ENCODE measurements around the gene CDON.
A peak's percentile ranks its signal among the peaks of the same experiment; 100 is the strongest.
"Not testable (repeated sequence)": the region's sequence is repeated elsewhere in the genome, so short reads cannot be mapped to it uniquely, and the experiment has no call there.

The CDON gene

DNA sequence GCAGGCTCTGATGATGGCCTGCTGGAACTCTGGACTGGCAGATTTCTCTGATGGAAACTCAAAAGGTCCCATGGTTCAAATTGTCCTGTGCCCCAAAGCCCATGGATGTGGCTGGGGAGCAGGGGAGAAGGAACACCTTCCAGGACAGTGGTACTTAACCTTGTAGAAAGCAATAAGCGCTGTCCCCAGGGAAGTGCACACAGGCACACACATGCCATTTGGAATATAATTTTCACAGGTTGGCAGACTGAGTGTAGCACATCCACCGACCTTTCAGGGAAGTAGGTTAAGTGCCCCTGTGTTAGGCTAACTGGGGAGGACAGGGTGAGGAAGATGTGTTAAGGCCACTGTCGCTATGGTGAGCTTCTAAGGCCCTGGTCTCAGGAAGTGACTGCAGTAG lies 140.5 kb downstream of the CDON start:
- peak in 2 of 42 donors; percentile 12 to 30 for DNase-seq
- intact Hi-C loops (cut with DNase I) = loop anchor here (5.0 kb wide), 1 partner anchor 270 kb away; no protein-coding TSS in a partner anchor

- no peak for DNase-seq
- intact Hi-C loops (cut with DNase I) = loop anchor here (5.0 kb wide), 1 partner anchor 271 kb away; no protein-coding TSS in a partner anchor
Measured at GRCh38 chr11:125921042-125921441, 141.6 kb downstream of the CDON start.

DNA sequence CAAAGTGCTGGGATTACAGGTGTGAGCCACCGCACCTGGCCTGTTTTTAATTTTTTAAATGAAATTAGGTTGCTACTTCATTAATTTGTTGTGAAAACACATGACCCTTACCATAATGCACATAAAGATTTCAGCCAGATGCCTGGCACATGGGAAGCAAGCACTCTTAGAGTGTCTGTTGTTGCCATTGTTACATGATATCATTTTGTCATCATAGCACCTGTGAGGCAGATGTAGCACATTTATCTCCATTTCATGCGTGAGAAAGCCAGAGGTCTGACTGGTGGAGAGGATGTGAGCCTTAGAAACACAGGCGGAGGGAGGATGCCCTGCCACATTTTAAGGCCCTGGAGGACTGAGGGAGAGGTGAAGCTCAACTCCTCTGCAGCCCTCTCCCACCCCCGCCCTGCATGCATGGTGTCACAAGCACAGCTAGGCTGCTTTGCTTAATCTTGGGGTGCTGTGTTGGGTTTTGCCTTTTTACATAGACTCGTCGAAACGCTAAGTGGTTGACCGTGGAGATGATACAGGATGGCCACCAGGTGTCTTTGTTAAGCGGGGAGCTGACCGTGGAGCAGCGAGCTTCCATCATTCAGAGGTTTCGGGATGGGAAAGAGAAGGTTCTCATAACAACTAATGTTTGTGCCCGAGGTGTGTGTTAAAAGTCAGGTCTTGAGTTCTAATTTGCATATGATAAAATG lies 144.4 kb downstream of the CDON start:
- intact Hi-C loops (cut with DNase I) = loop anchor here (10.0 kb wide), 1 partner anchor 157 kb away; no protein-coding TSS in a partner anchor
- no peak for DNase-seq

- no peak for DNase-seq
- intact Hi-C loops (cut with DNase I) = loop anchor here (10.0 kb wide), 1 partner anchor 158 kb away; no protein-coding TSS in a partner anchor
Measured at GRCh38 chr11:125916683-125917347, 145.9 kb downstream of the CDON start.

DNA sequence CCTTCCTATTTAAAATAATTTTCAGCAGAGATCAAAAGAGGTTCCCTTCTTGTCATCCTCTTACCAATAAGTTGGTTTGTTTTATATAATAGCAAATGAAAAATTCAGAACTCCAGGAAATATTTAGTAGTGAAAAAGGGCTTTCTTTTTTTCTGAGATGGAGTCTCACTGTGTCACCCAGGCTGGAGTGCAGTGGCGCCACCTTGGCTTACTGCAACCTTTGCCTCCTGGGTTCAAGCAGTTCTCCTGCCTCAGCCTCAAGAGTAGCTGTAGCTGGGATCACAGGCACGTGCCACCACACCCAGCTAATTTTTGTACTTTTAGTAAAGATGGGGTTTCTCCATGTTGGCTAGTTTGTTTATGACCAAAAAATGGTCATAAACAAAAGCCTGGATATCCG lies 148.1 kb downstream of the CDON start:
- intact Hi-C loops (cut with DNase I) = loop anchor here (10.0 kb wide), 1 partner anchor 160 kb away; no protein-coding TSS in a partner anchor
- not testable (repeated sequence) for DNase-seq

- intact Hi-C loops (cut with DNase I) = loop anchor here (10.0 kb wide), 1 partner anchor 164 kb away; no protein-coding TSS in a partner anchor
- DNase-seq = no peak
Measured at GRCh38 chr11:125910226-125910849, 152.3 kb downstream of the CDON start.
